Calu3 (cell line): Measurements from ENCODE around the gene MAP3K20. TPM values are rescaled to one million over a fixed set of nuclear protein-coding genes. Genes with fewer than 3 reads are reported as not detected.
"Not testable (repeated sequence)": the region's sequence is repeated elsewhere in the genome, so short reads cannot be mapped to it uniquely, and the experiment has no call there.

Experiments used
- BruUV-seq: library from RNA; stranded (reverse); fragments of 400-500 nt; replicated peaks from 2 replicates; lab custom pipeline; 2021; lab: Mats Ljungman, UMichigan
- CTCF ChIA-PET: fragments of 300-600 bp; sonication (Branson Sonifier 250); formaldehyde crosslinking; loops from one replicate; lab custom pipeline; 2022; ENCODE audit warnings: antibody characterized with exemption; lab: Charles Lee
- DNase-seq: peaks from one replicate; pipeline ENCODE4 v3.0.0; 2022
- H3K27ac Mint-ChIP-seq: one replicate; pipeline ENCODE4 v1.8.0; 2022; ENCODE audit warnings: mixed read lengths; ENCODE audit not compliant: unreplicated experiment
- H3K27me3 Mint-ChIP-seq: one replicate; pipeline ENCODE4 v1.8.0; 2022; ENCODE audit warnings: mixed read lengths; ENCODE audit not compliant: unreplicated experiment
- H3K36me3 Mint-ChIP-seq: one replicate; pipeline ENCODE4 v1.8.0; 2022; ENCODE audit warnings: mild to moderate bottlenecking, moderate library complexity, mixed read lengths; ENCODE audit not compliant: insufficient read depth, unreplicated experiment
- H3K4me1 Mint-ChIP-seq: one replicate; pipeline ENCODE4 v1.8.0; 2022; ENCODE audit warnings: mild to moderate bottlenecking, low read depth, mixed read lengths; ENCODE audit not compliant: unreplicated experiment
- H3K4me3 Mint-ChIP-seq: one replicate; pipeline ENCODE4 v1.8.0; 2022; ENCODE audit warnings: mild to moderate bottlenecking, low read depth, moderate library complexity, mixed read lengths; ENCODE audit not compliant: unreplicated experiment
- H3K9me3 Mint-ChIP-seq: one replicate; pipeline ENCODE4 v1.8.0; 2022; ENCODE audit warnings: low read depth, mixed read lengths; ENCODE audit not compliant: unreplicated experiment
- intact Hi-C: fragments of 100-400 bp; cut with micrococcal nuclease; formaldehyde crosslinking; loops from one replicate; pipeline ENCODE4 v1.10.0; 2022; ENCODE audit not compliant: unreplicated experiment
- total RNA-seq: library from RNA; stranded (reverse); gene quantifications from 2 replicates; pipeline ENCODE4 v1.2.3, GENCODE V29; 2022
- TF ChIP-seq, protein P1 (sequence below): fragments of 200-600 bp; IDR thresholded peaks from one replicate; pipeline ENCODE4 v1.8.0; 2022; ENCODE audit warnings: antibody characterized with exemption; ENCODE audit not compliant: unreplicated experiment

MAP3K20 gene
- total RNA-seq, 1 experiment from 2014 or later: 37.0 TPM

DNA sequence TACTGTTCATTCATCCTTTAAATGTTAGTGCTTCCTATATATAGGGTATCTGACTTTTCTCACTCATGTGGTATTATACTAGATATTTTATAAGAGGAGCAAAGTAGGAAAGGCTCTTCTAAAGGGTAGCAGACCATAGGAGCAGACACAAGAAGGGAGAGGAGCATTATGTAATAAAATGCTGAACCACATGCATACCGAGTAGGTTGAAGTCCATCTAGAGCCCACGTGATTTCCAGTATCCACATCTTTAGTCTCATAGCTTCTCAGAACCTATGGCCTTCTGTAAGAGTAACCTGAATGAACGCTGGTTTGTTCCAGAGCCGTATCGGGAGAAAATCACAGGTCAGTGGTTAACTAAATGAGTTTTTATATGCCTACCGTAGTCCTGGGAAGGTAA is 85.9 kb downstream of the MAP3K20 start:
- DNase-seq: no peak
- TF ChIP-seq, protein P1, sequence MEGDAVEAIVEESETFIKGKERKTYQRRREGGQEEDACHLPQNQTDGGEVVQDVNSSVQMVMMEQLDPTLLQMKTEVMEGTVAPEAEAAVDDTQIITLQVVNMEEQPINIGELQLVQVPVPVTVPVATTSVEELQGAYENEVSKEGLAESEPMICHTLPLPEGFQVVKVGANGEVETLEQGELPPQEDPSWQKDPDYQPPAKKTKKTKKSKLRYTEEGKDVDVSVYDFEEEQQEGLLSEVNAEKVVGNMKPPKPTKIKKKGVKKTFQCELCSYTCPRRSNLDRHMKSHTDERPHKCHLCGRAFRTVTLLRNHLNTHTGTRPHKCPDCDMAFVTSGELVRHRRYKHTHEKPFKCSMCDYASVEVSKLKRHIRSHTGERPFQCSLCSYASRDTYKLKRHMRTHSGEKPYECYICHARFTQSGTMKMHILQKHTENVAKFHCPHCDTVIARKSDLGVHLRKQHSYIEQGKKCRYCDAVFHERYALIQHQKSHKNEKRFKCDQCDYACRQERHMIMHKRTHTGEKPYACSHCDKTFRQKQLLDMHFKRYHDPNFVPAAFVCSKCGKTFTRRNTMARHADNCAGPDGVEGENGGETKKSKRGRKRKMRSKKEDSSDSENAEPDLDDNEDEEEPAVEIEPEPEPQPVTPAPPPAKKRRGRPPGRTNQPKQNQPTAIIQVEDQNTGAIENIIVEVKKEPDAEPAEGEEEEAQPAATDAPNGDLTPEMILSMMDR: no peak
- Mint-ChIP-seq H3K27ac (no peak overlapping the region), H3K4me1 (peaks cover 13% of the 10 kb centered on the region), H3K4me3 (no peak overlapping the region), H3K27me3 (no peaks in the 10 kb centered on the region), H3K36me3 (no peaks in the 10 kb centered on the region), H3K9me3 (no peaks in the 10 kb centered on the region)
- CTCF ChIA-PET: no interaction called here
- intact Hi-C loops: no loop called here
- no TSS peak for BruUV-seq

DNA sequence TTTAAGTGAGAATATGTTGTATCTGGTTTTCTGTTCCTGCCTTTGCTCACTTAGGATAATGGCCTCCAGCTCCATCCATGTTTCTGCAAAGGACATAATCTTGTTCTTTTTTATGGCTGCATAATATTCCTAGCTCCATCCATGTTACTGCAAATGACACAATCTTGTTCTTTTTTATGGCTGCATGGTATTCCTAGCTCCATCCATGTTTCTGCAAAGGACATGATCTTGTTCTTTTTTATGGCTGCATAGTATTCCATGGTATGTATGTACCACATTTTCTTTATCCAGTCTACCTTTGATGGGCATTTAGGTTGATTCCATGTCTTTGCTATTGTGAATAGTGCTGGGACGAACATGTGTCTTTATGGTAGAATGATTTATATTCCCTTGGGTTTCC is 87.7 kb downstream of the MAP3K20 start:
- CTCF ChIA-PET, H3K36me3 Mint-ChIP-seq, intact Hi-C loops, H3K27ac Mint-ChIP-seq, H3K4me3 Mint-ChIP-seq, BruUV-seq, H3K9me3 Mint-ChIP-seq, H3K27me3 Mint-ChIP-seq, DNase-seq: not testable (repeated sequence)
- H3K4me1 Mint-ChIP-seq: peaks cover 13% of the 10 kb centered on the region

DNA sequence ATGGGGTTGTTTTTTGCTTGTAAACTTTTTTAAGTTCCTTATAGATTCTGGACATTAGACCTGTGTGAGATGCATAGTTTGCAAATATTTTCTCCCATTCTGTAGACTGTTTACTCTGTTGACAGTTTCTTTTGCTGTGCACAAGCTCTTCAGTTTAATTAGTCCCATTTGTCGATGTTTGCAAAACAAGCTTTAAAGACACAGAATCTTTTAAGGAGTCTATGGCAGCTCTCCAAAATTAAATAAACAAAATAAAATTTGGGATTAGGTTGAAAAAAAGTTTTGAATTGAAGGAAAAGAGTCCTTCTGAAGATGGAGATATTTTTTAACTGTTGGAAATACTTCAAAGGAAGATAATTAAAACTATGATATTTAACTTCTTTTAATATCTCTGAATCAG is 88.8 kb downstream of the MAP3K20 start:
- BruUV-seq: no TSS peak
- Mint-ChIP-seq H3K36me3 (no peaks in the 10 kb centered on the region), H3K27me3 (no peaks in the 10 kb centered on the region), H3K9me3 (no peaks in the 10 kb centered on the region), H3K4me1 (peaks cover 8% of the 10 kb centered on the region), H3K27ac (peak overlapping the region; percentile 33), H3K4me3 (no peak overlapping the region)
- intact Hi-C loops: no loop called here
- TF ChIP-seq, protein P1: no peak
- CTCF ChIA-PET: no interaction called here
- DNase-seq: no peak

DNA sequence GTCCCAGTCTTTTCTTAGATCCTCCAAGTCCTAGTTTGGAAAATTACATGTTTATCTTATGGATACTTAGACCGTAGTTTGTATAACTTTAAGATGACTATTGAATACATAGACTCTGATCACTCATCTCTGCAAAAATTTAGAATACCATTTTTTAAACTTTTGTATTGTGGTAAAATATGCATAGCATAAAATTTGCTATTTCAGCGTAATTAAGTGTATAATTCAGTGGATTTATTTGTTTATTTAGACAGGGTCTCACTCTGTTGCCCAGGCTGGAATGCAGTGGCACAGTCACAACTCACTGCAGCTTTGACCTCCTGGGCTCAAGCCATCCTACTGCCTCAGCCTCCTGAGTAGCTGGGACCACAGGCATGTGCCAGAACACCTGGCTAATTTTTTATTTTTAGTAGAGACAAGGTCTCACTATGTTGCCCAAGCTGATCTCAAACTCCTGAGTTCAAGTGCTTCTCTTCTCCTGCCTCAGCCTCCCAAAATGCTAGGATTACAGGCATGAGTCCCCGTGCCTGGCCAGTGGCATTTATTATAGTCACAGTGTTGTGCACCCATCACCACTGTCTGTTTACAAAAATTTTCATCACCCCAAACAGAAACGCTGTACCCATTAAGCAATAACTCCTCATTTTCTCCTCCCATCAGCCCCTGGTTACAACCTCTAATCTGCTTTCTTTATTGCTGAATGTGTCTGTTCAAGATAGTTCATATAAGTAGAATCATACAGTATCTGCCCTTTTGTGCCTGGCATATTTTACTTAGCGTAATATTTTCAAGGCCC is 90.0 kb downstream of the MAP3K20 start:
- no peak for DNase-seq
- TF ChIP-seq, protein P1: no peak
- H3K4me1 Mint-ChIP-seq: no peaks in the 10 kb centered on the region
- intact Hi-C loops: no loop called here
- H3K27me3 Mint-ChIP-seq: no peaks in the 10 kb centered on the region
- no peaks in the 10 kb centered on the region for H3K9me3 Mint-ChIP-seq
- CTCF ChIA-PET: interaction anchor here (0.7 kb wide), 1 partner anchor 209 kb away, joined by 5 read pairs; no protein-coding TSS in a partner anchor
- no TSS peak for BruUV-seq
- no peak overlapping the region for H3K4me3 Mint-ChIP-seq
- no peaks in the 10 kb centered on the region for H3K36me3 Mint-ChIP-seq
- no peak overlapping the region for H3K27ac Mint-ChIP-seq

DNA sequence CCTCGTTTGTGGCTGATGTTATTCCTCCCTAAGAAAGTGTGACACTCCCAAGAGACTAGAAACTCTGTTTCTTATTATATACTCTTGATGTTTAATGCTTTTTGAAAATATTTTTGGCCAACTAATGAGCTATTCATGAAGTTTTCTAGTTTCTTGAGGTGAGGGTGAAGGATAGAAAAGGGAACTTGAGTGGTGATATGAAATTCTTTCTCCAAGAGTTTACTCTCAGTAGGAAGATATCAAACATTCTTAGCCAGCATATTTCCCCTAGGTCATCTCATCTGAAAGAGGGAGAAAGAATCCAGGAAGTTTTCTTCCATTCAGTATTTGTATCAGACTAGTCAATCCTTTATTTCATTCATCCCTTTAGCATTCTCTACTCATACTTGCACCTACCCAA is 95.7 kb downstream of the MAP3K20 start:
- DNase-seq: no peak
- H3K36me3 Mint-ChIP-seq: peaks cover 4% of the 10 kb centered on the region
- peak overlapping the region; percentile 22 for H3K27ac Mint-ChIP-seq
- H3K4me3 Mint-ChIP-seq: no peak overlapping the region
- TF ChIP-seq, protein P1: no peak
- H3K27me3 Mint-ChIP-seq: no peaks in the 10 kb centered on the region
- BruUV-seq: no TSS peak
- intact Hi-C loops: no loop called here
- CTCF ChIA-PET: interaction anchor here (1.6 kb wide), 1 partner anchor 12 kb away, joined by 3 read pairs; no protein-coding TSS in a partner anchor
- H3K4me1 Mint-ChIP-seq: peaks cover 20% of the 10 kb centered on the region
- H3K9me3 Mint-ChIP-seq: no peaks in the 10 kb centered on the region
